SH-SY5Y (cell line): ENCODE results near the gene DNER.

ENCODE experiments used
- GATA2 ChIP-seq: IDR thresholded peaks from 2 replicates; pipeline ENCODE4 v1.6.1; 2011; ENCODE audit warnings: mild to moderate bottlenecking, low read depth, low read length
- GATA3 ChIP-seq: IDR thresholded peaks from 2 replicates; pipeline ENCODE4 v1.6.1; 2011; ENCODE audit warnings: low read depth, mild to moderate bottlenecking, low read length, moderate library complexity

- TF ChIP-seq GATA3, result no peak
- TF ChIP-seq GATA2, result no peak
These were observed 53.4 kb downstream of the DNER start for GRCh38 chr2:229660951-229661350.
